ENCODE measurements around the gene EMSY.

EMSY gene

DNA sequence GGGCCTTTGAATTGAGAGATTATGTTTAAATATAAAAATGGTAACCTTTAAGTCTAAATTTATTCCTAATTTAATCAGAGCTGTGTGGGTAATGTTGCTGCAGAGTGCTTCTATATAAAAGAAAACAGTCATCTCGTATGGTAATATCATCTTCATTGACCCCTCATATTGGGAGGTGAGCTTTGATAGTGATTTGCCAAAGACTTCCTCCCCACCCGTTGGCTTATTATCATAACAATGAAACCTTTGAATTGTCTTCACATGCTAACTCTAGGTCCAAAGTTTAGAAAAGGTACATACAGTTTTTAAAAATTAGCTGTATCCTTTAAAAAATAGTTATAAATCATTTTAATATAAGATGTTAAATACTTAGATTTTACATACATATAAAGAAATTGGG lies 3.7 kb downstream of the EMSY start:
- H3K27ac ChIP-seq (replicated peaks): no peak overlapping the region

DNA sequence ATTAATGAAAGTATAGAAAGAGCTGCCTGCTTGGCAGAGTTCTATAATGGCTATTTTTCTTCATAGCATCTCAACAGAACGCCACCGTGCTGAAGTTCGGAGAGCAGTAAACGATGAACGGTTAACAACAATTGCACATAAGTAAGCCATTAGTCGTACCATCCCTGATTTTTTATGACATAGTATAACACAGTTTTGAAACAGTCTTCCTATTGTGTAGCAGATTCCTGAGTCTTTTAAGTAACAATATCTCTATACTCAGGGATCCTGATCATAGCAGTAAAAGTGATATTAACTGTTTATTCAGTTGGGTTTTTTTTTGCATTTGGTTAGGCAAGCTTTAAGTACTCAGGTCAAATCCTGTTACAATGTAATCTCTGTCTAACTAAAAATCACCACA lies 8.4 kb downstream of the EMSY start:
- Histone ChIP-seq H3K4me3 (replicated peaks; ENCODE audit: insufficient read depth, low read length) (no peak overlapping the region), H3K27ac (replicated peaks) (no peak overlapping the region), H3K27me3 (ENCODE audit: insufficient read depth, poor library complexity, severe bottlenecking) (no peaks in the 10 kb centered on the region)
- TF ChIP-seq, protein P1, sequence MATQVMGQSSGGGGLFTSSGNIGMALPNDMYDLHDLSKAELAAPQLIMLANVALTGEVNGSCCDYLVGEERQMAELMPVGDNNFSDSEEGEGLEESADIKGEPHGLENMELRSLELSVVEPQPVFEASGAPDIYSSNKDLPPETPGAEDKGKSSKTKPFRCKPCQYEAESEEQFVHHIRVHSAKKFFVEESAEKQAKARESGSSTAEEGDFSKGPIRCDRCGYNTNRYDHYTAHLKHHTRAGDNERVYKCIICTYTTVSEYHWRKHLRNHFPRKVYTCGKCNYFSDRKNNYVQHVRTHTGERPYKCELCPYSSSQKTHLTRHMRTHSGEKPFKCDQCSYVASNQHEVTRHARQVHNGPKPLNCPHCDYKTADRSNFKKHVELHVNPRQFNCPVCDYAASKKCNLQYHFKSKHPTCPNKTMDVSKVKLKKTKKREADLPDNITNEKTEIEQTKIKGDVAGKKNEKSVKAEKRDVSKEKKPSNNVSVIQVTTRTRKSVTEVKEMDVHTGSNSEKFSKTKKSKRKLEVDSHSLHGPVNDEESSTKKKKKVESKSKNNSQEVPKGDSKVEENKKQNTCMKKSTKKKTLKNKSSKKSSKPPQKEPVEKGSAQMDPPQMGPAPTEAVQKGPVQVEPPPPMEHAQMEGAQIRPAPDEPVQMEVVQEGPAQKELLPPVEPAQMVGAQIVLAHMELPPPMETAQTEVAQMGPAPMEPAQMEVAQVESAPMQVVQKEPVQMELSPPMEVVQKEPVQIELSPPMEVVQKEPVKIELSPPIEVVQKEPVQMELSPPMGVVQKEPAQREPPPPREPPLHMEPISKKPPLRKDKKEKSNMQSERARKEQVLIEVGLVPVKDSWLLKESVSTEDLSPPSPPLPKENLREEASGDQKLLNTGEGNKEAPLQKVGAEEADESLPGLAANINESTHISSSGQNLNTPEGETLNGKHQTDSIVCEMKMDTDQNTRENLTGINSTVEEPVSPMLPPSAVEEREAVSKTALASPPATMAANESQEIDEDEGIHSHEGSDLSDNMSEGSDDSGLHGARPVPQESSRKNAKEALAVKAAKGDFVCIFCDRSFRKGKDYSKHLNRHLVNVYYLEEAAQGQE (IDR thresholded peaks at IDR 0.05; ENCODE audit: insufficient replicate concordance, low read depth): no peak
- TF ChIP-seq GABPA (IDR thresholded peaks at IDR 0.05; ENCODE audit: low read depth) (no peak), POLR2AphosphoS5 (IDR thresholded peaks at IDR 0.05; ENCODE audit: low read depth) (no peak), SPI1 (IDR thresholded peaks at IDR 0.05; ENCODE audit: borderline replicate concordance, low read depth) (no peak)
- TF ChIP-seq, protein P2, sequence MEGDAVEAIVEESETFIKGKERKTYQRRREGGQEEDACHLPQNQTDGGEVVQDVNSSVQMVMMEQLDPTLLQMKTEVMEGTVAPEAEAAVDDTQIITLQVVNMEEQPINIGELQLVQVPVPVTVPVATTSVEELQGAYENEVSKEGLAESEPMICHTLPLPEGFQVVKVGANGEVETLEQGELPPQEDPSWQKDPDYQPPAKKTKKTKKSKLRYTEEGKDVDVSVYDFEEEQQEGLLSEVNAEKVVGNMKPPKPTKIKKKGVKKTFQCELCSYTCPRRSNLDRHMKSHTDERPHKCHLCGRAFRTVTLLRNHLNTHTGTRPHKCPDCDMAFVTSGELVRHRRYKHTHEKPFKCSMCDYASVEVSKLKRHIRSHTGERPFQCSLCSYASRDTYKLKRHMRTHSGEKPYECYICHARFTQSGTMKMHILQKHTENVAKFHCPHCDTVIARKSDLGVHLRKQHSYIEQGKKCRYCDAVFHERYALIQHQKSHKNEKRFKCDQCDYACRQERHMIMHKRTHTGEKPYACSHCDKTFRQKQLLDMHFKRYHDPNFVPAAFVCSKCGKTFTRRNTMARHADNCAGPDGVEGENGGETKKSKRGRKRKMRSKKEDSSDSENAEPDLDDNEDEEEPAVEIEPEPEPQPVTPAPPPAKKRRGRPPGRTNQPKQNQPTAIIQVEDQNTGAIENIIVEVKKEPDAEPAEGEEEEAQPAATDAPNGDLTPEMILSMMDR (IDR thresholded peaks at IDR 0.05; ENCODE audit: insufficient read depth, low read length): no peak
- DNase-seq (ENCODE audit: low read depth in 1 of 2, low spot score in 1 of 2): no peak

More for the DNA sequence above, 3.7 kb downstream of the EMSY start:
- no peak for DNase-seq (ENCODE audit: low read depth in 1 of 2, low spot score in 1 of 2)
- TF ChIP-seq SPI1 (IDR thresholded peaks at IDR 0.05; ENCODE audit: borderline replicate concordance, low read depth): no peak
- no peak for TF ChIP-seq GABPA (IDR thresholded peaks at IDR 0.05; ENCODE audit: low read depth)
- TF ChIP-seq, protein P1 (IDR thresholded peaks at IDR 0.05; ENCODE audit: insufficient replicate concordance, low read depth): no peak
- TF ChIP-seq POLR2AphosphoS5 (IDR thresholded peaks at IDR 0.05; ENCODE audit: low read depth): no peak
- TF ChIP-seq, protein P2 (IDR thresholded peaks at IDR 0.05; ENCODE audit: insufficient read depth, low read length): no peak
- Histone ChIP-seq H3K4me3 (replicated peaks; ENCODE audit: insufficient read depth, low read length) (no peak overlapping the region), H3K27me3 (ENCODE audit: insufficient read depth, poor library complexity, severe bottlenecking) (no peaks in the 10 kb centered on the region)

DNA sequence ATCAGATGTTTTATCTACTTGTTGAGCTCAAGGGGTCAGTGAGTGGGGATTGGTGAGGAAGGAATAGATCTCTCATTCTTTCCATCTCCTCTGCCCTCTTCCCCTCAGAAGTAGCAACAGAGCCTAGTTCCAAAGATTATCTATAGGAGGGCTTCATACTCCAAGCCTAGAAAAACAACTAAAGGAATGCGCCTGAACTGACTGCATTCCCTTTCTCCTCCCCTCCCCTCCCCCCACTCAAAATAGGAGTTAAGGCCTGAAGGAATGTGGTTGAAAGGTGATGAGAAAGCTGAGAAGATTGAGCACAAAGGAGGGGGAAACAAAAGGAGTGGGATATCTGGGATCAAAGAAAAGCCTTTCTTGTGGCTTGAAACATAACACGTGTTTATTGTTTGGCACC lies 10.5 kb downstream of the EMSY start:
- no peak for DNase-seq (ENCODE audit: low read depth in 1 of 2, low spot score in 1 of 2)
- Histone ChIP-seq H3K27me3 (ENCODE audit: insufficient read depth, poor library complexity, severe bottlenecking) (no peaks in the 10 kb centered on the region), H3K27ac (replicated peaks) (no peak overlapping the region), H3K4me3 (replicated peaks; ENCODE audit: insufficient read depth, low read length) (no peak overlapping the region)
- no peak for TF ChIP-seq GABPA (IDR thresholded peaks at IDR 0.05; ENCODE audit: low read depth)
- no peak for TF ChIP-seq SPI1 (IDR thresholded peaks at IDR 0.05; ENCODE audit: borderline replicate concordance, low read depth)
- TF ChIP-seq POLR2AphosphoS5 (IDR thresholded peaks at IDR 0.05; ENCODE audit: low read depth): no peak
- TF ChIP-seq, protein P2 (IDR thresholded peaks at IDR 0.05; ENCODE audit: insufficient read depth, low read length): no peak
- TF ChIP-seq, protein P1 (IDR thresholded peaks at IDR 0.05; ENCODE audit: insufficient replicate concordance, low read depth): no peak

All from HL-60 (cell line).